H9 (cell line): ENCODE measurements around the gene RTP3. TPM values are rescaled to one million over a fixed set of nuclear protein-coding genes. Genes with fewer than 3 reads are reported as not detected.

Experiments used
- DNase-seq: peaks from one replicate; pipeline ENCODE4 v3.0.0-alpha.2; 2017
- H2AFZ ChIP-seq: one replicate; pipeline ENCODE4 v1.6.1; 2013; ENCODE audit warnings: mild to moderate bottlenecking, low read length, control low read depth, moderate library complexity
- H2AK5ac ChIP-seq: 2 replicates; pipeline ENCODE4 v1.6.1; 2013; ENCODE audit warnings: low read length, control low read depth, mixed read lengths; ENCODE audit not compliant: insufficient read length
- H2BK120ac ChIP-seq: one replicate; pipeline ENCODE4 v1.6.1; 2013; ENCODE audit warnings: low read depth, mild to moderate bottlenecking, low read length, control low read depth, inconsistent platforms; ENCODE audit not compliant: poor library complexity, severe bottlenecking
- H2BK12ac ChIP-seq: 2 replicates; pipeline ENCODE4 v1.6.1; 2013; ENCODE audit warnings: low read length, control low read depth, mixed read lengths, low read depth; ENCODE audit not compliant: insufficient read length
- H2BK15ac ChIP-seq: 2 replicates; pipeline ENCODE4 v1.6.1; 2013; ENCODE audit warnings: low read depth, low read length, control low read depth
- H2BK20ac ChIP-seq: one replicate; pipeline ENCODE4 v1.6.1; 2013; ENCODE audit warnings: low read depth, mild to moderate bottlenecking, low read length, control low read depth, inconsistent platforms; ENCODE audit not compliant: poor library complexity, severe bottlenecking
- H2BK5ac ChIP-seq: 2 replicates; pipeline ENCODE4 v1.6.1; 2013; ENCODE audit warnings: low read length, control low read depth, mixed read lengths; ENCODE audit not compliant: insufficient read length
- H3K14ac ChIP-seq: 2 replicates; pipeline ENCODE4 v1.6.1; 2013; ENCODE audit warnings: low read length, control low read depth; ENCODE audit not compliant: insufficient read depth
- H3K18ac ChIP-seq: 2 replicates; pipeline ENCODE4 v1.6.1; 2013; ENCODE audit warnings: low read depth, mild to moderate bottlenecking, mixed read lengths, low read length, control low read depth; ENCODE audit not compliant: insufficient read length
- H3K23ac ChIP-seq: 2 replicates; pipeline ENCODE4 v1.6.1; 2013; ENCODE audit warnings: low read length, control low read depth, mixed read lengths, low read depth; ENCODE audit not compliant: insufficient read length
- H3K23me2 ChIP-seq: 2 replicates; pipeline ENCODE4 v1.6.1; 2013; ENCODE audit warnings: low read depth, mild to moderate bottlenecking, mixed read lengths, low read length, control low read depth; ENCODE audit not compliant: insufficient read length, poor library complexity, severe bottlenecking
- H3K27ac ChIP-seq: 2 replicates; pipeline ENCODE4 v1.5.1; 2013; ENCODE audit warnings: low read length, control low read depth, mixed read lengths, low read depth; ENCODE audit not compliant: insufficient read length
- H3K27me3 ChIP-seq: 2 replicates; pipeline ENCODE4 v1.6.1; 2013; ENCODE audit warnings: low read length, control low read depth, inconsistent platforms; ENCODE audit not compliant: insufficient read depth
- H3K4ac ChIP-seq: 2 replicates; pipeline ENCODE4 v1.6.1; 2013; ENCODE audit warnings: low read depth, mild to moderate bottlenecking, control low read depth, inconsistent platforms, low read length, moderate library complexity
- H3K4me1 ChIP-seq: 2 replicates; pipeline ENCODE4 v1.6.1; 2013; ENCODE audit warnings: low read length, control low read depth, inconsistent platforms; ENCODE audit not compliant: insufficient read depth
- H3K4me2 ChIP-seq: 2 replicates; pipeline ENCODE4 v1.6.1; 2013; ENCODE audit warnings: low read length, control low read depth, mixed read lengths; ENCODE audit not compliant: insufficient read length, insufficient read depth
- H3K56ac ChIP-seq: 2 replicates; pipeline ENCODE4 v1.6.1; 2013; ENCODE audit warnings: low read depth, mild to moderate bottlenecking, mixed read lengths, low read length, control low read depth; ENCODE audit not compliant: insufficient read length
- H3K79me1 ChIP-seq: 2 replicates; pipeline ENCODE4 v1.6.1; 2013; ENCODE audit warnings: low read depth, mild to moderate bottlenecking, moderate library complexity, low read length, control low read depth, inconsistent platforms; ENCODE audit not compliant: insufficient read depth, poor library complexity, severe bottlenecking
- H3K79me2 ChIP-seq: 2 replicates; pipeline ENCODE4 v1.6.1; 2013; ENCODE audit warnings: low read length, control low read depth, inconsistent platforms; ENCODE audit not compliant: insufficient read depth
- H3K9ac ChIP-seq: 2 replicates; pipeline ENCODE4 v1.6.1; 2013; ENCODE audit warnings: low read length, control low read depth, mixed read lengths; ENCODE audit not compliant: insufficient read length; ENCODE audit errors: extremely low read depth
- H3K9me3 ChIP-seq: one replicate; pipeline ENCODE4 v1.6.1; 2013; ENCODE audit warnings: low read depth, low read length, inconsistent platforms; ENCODE audit not compliant: control insufficient read depth
- H3T11ph ChIP-seq: one replicate; pipeline ENCODE4 v1.6.1; 2013; ENCODE audit warnings: mild to moderate bottlenecking, low read length, control low read depth, inconsistent platforms
- H4K20me1 ChIP-seq: one replicate; pipeline ENCODE4 v1.6.1; 2013; ENCODE audit not compliant: control insufficient read depth, insufficient read length, insufficient read depth
- H4K5ac ChIP-seq: 2 replicates; pipeline ENCODE4 v1.6.1; 2013; ENCODE audit warnings: low read depth, mild to moderate bottlenecking, mixed read lengths, low read length, control low read depth; ENCODE audit not compliant: insufficient read length
- H4K8ac ChIP-seq: replicated peaks from 2 replicates; pipeline ENCODE4 v1.6.1; 2013; ENCODE audit warnings: low read length, control low read depth, mixed read lengths, low read depth; ENCODE audit not compliant: insufficient read length
- H4K91ac ChIP-seq: 2 replicates; pipeline ENCODE4 v1.6.1; 2013; ENCODE audit warnings: low read depth, mild to moderate bottlenecking, moderate library complexity, mixed read lengths, low read length, control low read depth; ENCODE audit not compliant: insufficient read length
- H3K27ac Mint-ChIP-seq, 3 experiments: 2 replicates in 2 of 3; 3 replicates in 1 of 3; pipeline ENCODE4 v1.8.0; 2020 to 2021; ENCODE audit warnings: mixed read lengths in 3 of 3, mild to moderate bottlenecking in 1 of 3, moderate library complexity in 1 of 3
- H3K27me3 Mint-ChIP-seq: 2 replicates; pipeline ENCODE4 v1.8.0; 2021; ENCODE audit warnings: low read depth, mild to moderate bottlenecking, moderate library complexity, mixed read lengths
- H3K36me3 Mint-ChIP-seq, 3 experiments: 2 replicates in 2 of 3; 3 replicates in 1 of 3; pipeline ENCODE4 v1.8.0; 2020 to 2021; ENCODE audit warnings: low read depth in 3 of 3, mixed read lengths in 3 of 3; ENCODE audit not compliant: insufficient read depth in 1 of 3
- H3K4me1 Mint-ChIP-seq, 2 experiments: 2 replicates each; pipeline ENCODE4 v1.8.0; 2020; ENCODE audit warnings: mixed read lengths in 2 of 2
- H3K4me3 Mint-ChIP-seq, 2 experiments: 2 replicates in 1 of 2; 3 replicates in 1 of 2; pipeline ENCODE4 v1.8.0; 2020 to 2021; ENCODE audit warnings: mild to moderate bottlenecking in 2 of 2, mixed read lengths in 2 of 2, moderate library complexity in 1 of 2
- H3K9me3 Mint-ChIP-seq, 2 experiments: 2 replicates in 1 of 2; 3 replicates in 1 of 2; pipeline ENCODE4 v1.8.0; 2020; ENCODE audit warnings: mild to moderate bottlenecking in 2 of 2, mixed read lengths in 2 of 2, moderate library complexity in 1 of 2
- WGBS: extraction: QIAGEN DNeasy Blood & Tissue Kit; methylation state at CpG from one replicate; pipeline ENCODE4 v1.1.7; 2013; ENCODE audit warnings: missing lambda C conversion rate, low lambda C conversion rate, mixed read lengths; ENCODE audit not compliant: insufficient read length; ENCODE audit errors: extremely low coverage; 5-methylcytosine and 5-hydroxymethylcytosine counted together
- total RNA-seq: library from RNA; stranded (reverse); gene quantifications from 2 replicates; pipeline ENCODE4 v1.2.1, GENCODE V29; 2021
- TF ChIP-seq, protein P1 (sequence below): fragments of 200-600 bp; sonication (generic); conservative IDR thresholded peaks from 3 replicates; pipeline ENCODE4 v1.8.0; 2021; ENCODE audit warnings: antibody characterized with exemption, mild to moderate bottlenecking

RTP3 gene
- total RNA-seq, 1 experiment from 2014 or later, result not detected

DNA sequence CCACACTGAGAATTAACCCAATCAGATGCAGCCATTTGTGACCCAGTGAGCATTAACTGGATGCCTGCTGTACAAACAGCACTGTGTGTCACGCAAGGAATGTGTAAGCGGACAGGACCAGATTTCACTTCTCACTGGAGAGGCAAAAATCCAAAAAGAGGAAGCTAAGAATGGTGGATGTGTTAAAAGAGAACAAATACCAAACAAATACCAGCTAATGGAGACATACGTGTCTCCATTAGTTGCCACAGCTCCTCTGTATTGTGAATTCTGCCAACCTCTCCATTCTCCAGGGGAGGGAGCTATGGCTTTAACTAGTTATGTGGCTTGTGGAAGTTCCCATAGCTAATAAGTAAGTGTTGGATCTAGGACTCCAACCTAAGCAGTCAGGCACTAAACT lies 35.7 kb upstream of the RTP3 start:
- no peak overlapping the region for H3K27ac ChIP-seq
- no peak overlapping the region for H3K4ac ChIP-seq
- WGBS, result no CpG with 5 or more reads among the region's 3 CpGs
- no peak overlapping the region for H3K9ac ChIP-seq
- no peak overlapping the region for H4K5ac ChIP-seq
- H3K18ac ChIP-seq, result no peak overlapping the region
- H3K4me2 ChIP-seq, result no peak overlapping the region
- peaks cover 12% of the 10 kb centered on the region for H3K27me3 Mint-ChIP-seq
- H3K23me2 ChIP-seq, result no peaks in the 10 kb centered on the region
- TF ChIP-seq, protein P1, sequence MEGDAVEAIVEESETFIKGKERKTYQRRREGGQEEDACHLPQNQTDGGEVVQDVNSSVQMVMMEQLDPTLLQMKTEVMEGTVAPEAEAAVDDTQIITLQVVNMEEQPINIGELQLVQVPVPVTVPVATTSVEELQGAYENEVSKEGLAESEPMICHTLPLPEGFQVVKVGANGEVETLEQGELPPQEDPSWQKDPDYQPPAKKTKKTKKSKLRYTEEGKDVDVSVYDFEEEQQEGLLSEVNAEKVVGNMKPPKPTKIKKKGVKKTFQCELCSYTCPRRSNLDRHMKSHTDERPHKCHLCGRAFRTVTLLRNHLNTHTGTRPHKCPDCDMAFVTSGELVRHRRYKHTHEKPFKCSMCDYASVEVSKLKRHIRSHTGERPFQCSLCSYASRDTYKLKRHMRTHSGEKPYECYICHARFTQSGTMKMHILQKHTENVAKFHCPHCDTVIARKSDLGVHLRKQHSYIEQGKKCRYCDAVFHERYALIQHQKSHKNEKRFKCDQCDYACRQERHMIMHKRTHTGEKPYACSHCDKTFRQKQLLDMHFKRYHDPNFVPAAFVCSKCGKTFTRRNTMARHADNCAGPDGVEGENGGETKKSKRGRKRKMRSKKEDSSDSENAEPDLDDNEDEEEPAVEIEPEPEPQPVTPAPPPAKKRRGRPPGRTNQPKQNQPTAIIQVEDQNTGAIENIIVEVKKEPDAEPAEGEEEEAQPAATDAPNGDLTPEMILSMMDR, result peak; percentile 42; the same call in 2 of the 3 replicates
- H3K79me2 ChIP-seq, result no peaks in the 10 kb centered on the region
- no peak overlapping the region for H2BK5ac ChIP-seq
- peaks cover 0 to 8% of the 10 kb centered on the region in 2 experiments; a peak in 1 of 5 replicates for H3K9me3 Mint-ChIP-seq
- H3K36me3 Mint-ChIP-seq, result no peaks in the 10 kb centered on the region
- no peak overlapping the region for H3K23ac ChIP-seq
- no peaks in the 10 kb centered on the region for H3K4me1 ChIP-seq
- H3T11ph ChIP-seq, result no peak overlapping the region
- no peak overlapping the region for H4K8ac ChIP-seq
- H2BK20ac ChIP-seq, result no peak overlapping the region
- no peaks in the 10 kb centered on the region for H3K79me1 ChIP-seq
- H2AFZ ChIP-seq, result no peak overlapping the region
- H3K14ac ChIP-seq, result no peak overlapping the region
- peaks cover 0 to 2% of the 10 kb centered on the region in 2 experiments; a peak in 2 of 4 replicates for H3K4me1 Mint-ChIP-seq
- H2BK15ac ChIP-seq, result no peak overlapping the region
- H4K20me1 ChIP-seq, result no peaks in the 10 kb centered on the region
- H3K27me3 ChIP-seq, result no peaks in the 10 kb centered on the region; the same call in 1 of the 2 replicates
- no peak overlapping the region for H2BK12ac ChIP-seq
- H3K27ac Mint-ChIP-seq, result no peak overlapping the region
- H2AK5ac ChIP-seq, result no peak overlapping the region
- peak; percentile 28 for DNase-seq
- no peak overlapping the region for H4K91ac ChIP-seq
- no peak overlapping the region for H2BK120ac ChIP-seq
- no peak overlapping the region for H3K56ac ChIP-seq
- H3K9me3 ChIP-seq, result no peaks in the 10 kb centered on the region
- H3K4me3 Mint-ChIP-seq, result no peak overlapping the region
